GM19043 (cell line): Measurements from ENCODE around the gene FOLR3.
"Not testable (repeated sequence)": the region's sequence is repeated elsewhere in the genome, so short reads cannot be mapped to it uniquely, and the experiment has no call there.

Experiments used
- ATAC-seq: cut with Tn5 transposase; IDR thresholded peaks from one replicate; pipeline ENCODE4 v1.9.1; 2021; ENCODE audit warnings: low read depth; ENCODE audit not compliant: unreplicated experiment

Gene FOLR3

GRCh38 chr11:72135473-72135872 is at the start of gene FOLR3:
FOLR3 (plus strand) TSS chr11:72135725; CDS start chr11:72135953, 228 bp downstream.
- not testable (repeated sequence) for ATAC-seq

GRCh38 chr11:72088076-72088808 is 47.3 kb upstream of the FOLR3 start:
- ATAC-seq, result no peak

GRCh38 chr11:72091292-72091691 is 44.2 kb upstream of the FOLR3 start:
- no peak for ATAC-seq

GRCh38 chr11:72098741-72099140 is 36.8 kb upstream of the FOLR3 start:
- no peak for ATAC-seq

- no peak for ATAC-seq
Measured at GRCh38 chr11:72100009-72100408, 35.5 kb upstream of the FOLR3 start.

- no peak for ATAC-seq
Measured at GRCh38 chr11:72100462-72100861, 35.1 kb upstream of the FOLR3 start.

GRCh38 chr11:72102162-72102561 is 33.4 kb upstream of the FOLR3 start:
- ATAC-seq, result no peak

- ATAC-seq, result no peak
Measured at GRCh38 chr11:72102631-72102945, 32.9 kb upstream of the FOLR3 start.

- ATAC-seq, result peak; percentile 95
Measured at GRCh38 chr11:72102946-72103753, 32.4 kb upstream of the FOLR3 start, which contains the start of gene LAMTOR1. LAMTOR1 (minus strand) TSS chr11:72103297; CDS start chr11:72103224, 73 bp downstream.

GRCh38 chr11:72103754-72104167 is 31.8 kb upstream of the FOLR3 start:
- no peak for ATAC-seq

- ATAC-seq, result no peak
Measured at GRCh38 chr11:72105888-72106287, 29.6 kb upstream of the FOLR3 start, which contains the start of gene TOMT. TOMT (plus strand) TSS chr11:72105924; CDS start chr11:72105952, 28 bp downstream.

- ATAC-seq, result no peak
Measured at GRCh38 chr11:72111300-72112142, 24.0 kb upstream of the FOLR3 start.

- peak; percentile 91 for ATAC-seq
Measured at GRCh38 chr11:72112143-72112977, 23.2 kb upstream of the FOLR3 start, which contains the start of gene ANAPC15. ANAPC15 (minus strand) TSS chr11:72112695; CDS start chr11:72111276, 1,419 bp downstream.

- ATAC-seq, result no peak
Measured at GRCh38 chr11:72112978-72113808, 22.3 kb upstream of the FOLR3 start.

- no peak for ATAC-seq
Measured at GRCh38 chr11:72114570-72114969, 21.0 kb upstream of the FOLR3 start.

- no peak for ATAC-seq
Measured at GRCh38 chr11:72116019-72116755, 19.3 kb upstream of the FOLR3 start.

GRCh38 chr11:72119198-72119597 is 16.3 kb upstream of the FOLR3 start:
- no peak for ATAC-seq

GRCh38 chr11:72120930-72121329 is 14.6 kb upstream of the FOLR3 start:
- ATAC-seq, result no peak
